ENCODE data around the gene AAMP. TPM values are rescaled to one million over a fixed set of nuclear protein-coding genes. Genes with fewer than 3 reads are reported as not detected.

The AAMP gene
- total RNA-seq, 3 donors from 2014 or later (not counting 1 experiment from before 2014, with no cell fraction given) = 52.5 to 61.6 (median 60.0) TPM

GRCh38 chr2:218229239-218229638 lies 40.7 kb downstream of the AAMP start:
- Histone ChIP-seq H3K4me3 (ENCODE audit: low read length) (no peak overlapping the region), H3K4me1 (ENCODE audit: control insufficient read depth, insufficient read depth, low read length) (peaks cover 47% of the 10 kb centered on the region), H3K9me3 (ENCODE audit: control insufficient read depth, insufficient read depth, low read length) (no peaks in the 10 kb centered on the region), H3K36me3 (ENCODE audit: control insufficient read depth, insufficient read depth, low read length) (peaks cover 73% of the 10 kb centered on the region), H3K27me3 (ENCODE audit: control insufficient read depth, insufficient read depth, low read length) (no peaks in the 10 kb centered on the region), H3K27ac (ENCODE audit: low read length) (peak overlapping the region; percentile 32)
- H3K27me3 Mint-ChIP-seq (ENCODE audit: low read depth in 2 of 2) = no peaks in the 10 kb centered on the region
- no peak for TF ChIP-seq CTCF (IDR thresholded peaks at IDR 0.05)
- H3K4me3 Mint-ChIP-seq = peak overlapping the region; percentile 84
- peaks cover 37% of the 10 kb centered on the region for H3K36me3 Mint-ChIP-seq
- WGBS (ENCODE audit: insufficient coverage) = 0% methylated on average over 2 of the region's 3 CpGs
- DNase-seq = peak in 1 of 2 donors; percentile 76
- peak; percentile 63 to 84 (median 64) for ATAC-seq
- intact Hi-C loops (cut with micrococcal nuclease) = loop anchor here (1.0 kb wide), 2 partner anchors 12 to 43 kb away; partner anchors contain the start of gene ARPC2
- H3K4me1 Mint-ChIP-seq = peaks cover 75 to 76% of the 10 kb centered on the region in 2 donors
- H3K9me3 Mint-ChIP-seq = no peaks in the 10 kb centered on the region
- H3K27ac Mint-ChIP-seq = peak overlapping the region; percentile 98 to 99

- Histone ChIP-seq H3K4me3 (ENCODE audit: low read length) (no peak overlapping the region), H3K9me3 (ENCODE audit: control insufficient read depth, insufficient read depth, low read length) (no peaks in the 10 kb centered on the region), H3K36me3 (ENCODE audit: control insufficient read depth, insufficient read depth, low read length) (peaks cover 75% of the 10 kb centered on the region), H3K27me3 (ENCODE audit: control insufficient read depth, insufficient read depth, low read length) (no peaks in the 10 kb centered on the region), H3K27ac (ENCODE audit: low read length) (peak overlapping the region; percentile 32), H3K4me1 (ENCODE audit: control insufficient read depth, insufficient read depth, low read length) (peaks cover 52% of the 10 kb centered on the region)
- intact Hi-C loops (cut with micrococcal nuclease) = loop anchor here (1.0 kb wide), 2 partner anchors 11 to 42 kb away; partner anchors contain the start of gene ARPC2
- H3K27me3 Mint-ChIP-seq (ENCODE audit: low read depth in 2 of 2) = no peaks in the 10 kb centered on the region
- H3K27ac Mint-ChIP-seq = peak overlapping the region; percentile 98 to 99
- H3K9me3 Mint-ChIP-seq = no peaks in the 10 kb centered on the region
- WGBS (ENCODE audit: insufficient coverage) = 100% methylated on average over 3 of the region's 6 CpGs
- ATAC-seq = no peak
- peak overlapping the region; percentile 84 for H3K4me3 Mint-ChIP-seq
- H3K4me1 Mint-ChIP-seq = peaks cover 76% of the 10 kb centered on the region in 2 donors
- no peak for TF ChIP-seq CTCF (IDR thresholded peaks at IDR 0.05)
- H3K36me3 Mint-ChIP-seq = peaks cover 31% of the 10 kb centered on the region
- DNase-seq = no peak
These were observed 41.4 kb downstream of the AAMP start for GRCh38 chr2:218228366-218229090.

GRCh38 chr2:218226903-218227302 lies 43.0 kb downstream of the AAMP start:
- 84% methylated on average over 2 of the region's 3 CpGs for WGBS (ENCODE audit: insufficient coverage)
- ATAC-seq (no peak), DNase-seq (no peak)
- Histone ChIP-seq H3K4me1 (ENCODE audit: control insufficient read depth, insufficient read depth, low read length) (peaks cover 60% of the 10 kb centered on the region), H3K4me3 (ENCODE audit: low read length) (no peak overlapping the region), H3K9me3 (ENCODE audit: control insufficient read depth, insufficient read depth, low read length) (no peaks in the 10 kb centered on the region), H3K36me3 (ENCODE audit: control insufficient read depth, insufficient read depth, low read length) (peaks cover 68% of the 10 kb centered on the region), H3K27ac (ENCODE audit: low read length) (no peak overlapping the region), H3K27me3 (ENCODE audit: control insufficient read depth, insufficient read depth, low read length) (no peaks in the 10 kb centered on the region)
- intact Hi-C loops (cut with micrococcal nuclease) = no loop called here
- peaks cover 22% of the 10 kb centered on the region for H3K36me3 Mint-ChIP-seq
- H3K27me3 Mint-ChIP-seq (ENCODE audit: low read depth in 2 of 2) = no peaks in the 10 kb centered on the region
- no peak for TF ChIP-seq CTCF (IDR thresholded peaks at IDR 0.05)
- peak overlapping the region; percentile 98 to 99 for H3K27ac Mint-ChIP-seq
- H3K4me1 Mint-ChIP-seq = peaks cover 83 to 84% of the 10 kb centered on the region in 2 donors
- peak overlapping the region; percentile 79 for H3K4me3 Mint-ChIP-seq
- H3K9me3 Mint-ChIP-seq = no peaks in the 10 kb centered on the region

Data from natural killer cell (primary cell).